HepG2 (cell line): ENCODE measurements around the gene COQ8A. TPM values are rescaled to one million over a fixed set of nuclear protein-coding genes. Genes with fewer than 3 reads are reported as not detected.

Experiments used
- CHD2 ChIP-seq: IDR thresholded peaks from 2 replicates; pipeline ENCODE4 v1.6.1; 2011; ENCODE audit warnings: low read depth, low read length, improper control_type of control experiment
- CREM ChIP-seq, 2 experiments: sonication (generic) in 1 of 2; formaldehyde crosslinking in 1 of 2; IDR thresholded peaks; 2 replicates each; pipeline versions ENCODE4 v1.4.0 to v1.6.1; 2016 to 2020; ENCODE audit warnings: antibody characterized with exemption in 1 of 2, mild to moderate bottlenecking in 1 of 2, missing genetic modification reagents in 1 of 2
- FOXK2 ChIP-seq: fragments of 450-650 bp; IDR thresholded peaks from 2 replicates; pipeline ENCODE4 v1.6.1; 2016
- GATAD2A ChIP-seq: IDR thresholded peaks from 2 replicates; pipeline ENCODE4 v1.6.1; 2016
- HNF4A ChIP-seq: sonication (generic); formaldehyde crosslinking; IDR thresholded peaks from 2 replicates; pipeline ENCODE4 v1.4.0; 2020; ENCODE audit warnings: missing genetic modification reagents
- KDM2A ChIP-seq: sonication (generic); formaldehyde crosslinking; IDR thresholded peaks from 2 replicates; pipeline ENCODE4 v1.4.0; 2020; ENCODE audit warnings: low read depth, missing genetic modification reagents, borderline replicate concordance
- SALL2 ChIP-seq: sonication (generic); formaldehyde crosslinking; IDR thresholded peaks from 2 replicates; pipeline ENCODE4 v1.8.1; 2023; ENCODE audit warnings: mild to moderate bottlenecking, missing genetic modification reagents, inconsistent platforms
- SMYD3 ChIP-seq: sonication (generic); formaldehyde crosslinking; IDR thresholded peaks from 2 replicates; pipeline ENCODE4 v1.8.1; 2023; ENCODE audit warnings: mild to moderate bottlenecking, missing genetic modification reagents
- SOX5 ChIP-seq: IDR thresholded peaks from 2 replicates; pipeline ENCODE4 v1.6.1; 2016; ENCODE audit warnings: borderline replicate concordance
- TAF15 ChIP-seq: fragments of 200-400 bp; formaldehyde crosslinking; IDR thresholded peaks from one replicate; pipeline ENCODE4 v1.6.1; 2018; ENCODE audit warnings: mild to moderate bottlenecking, low read depth, low read length; ENCODE audit not compliant: poor library complexity, severe bottlenecking
- TBX2 ChIP-seq: sonication (generic); formaldehyde crosslinking; IDR thresholded peaks from 2 replicates; pipeline ENCODE4 v1.5.0; 2020; ENCODE audit warnings: missing genetic modification reagents, mild to moderate bottlenecking, borderline replicate concordance
- TCF12 ChIP-seq, 2 experiments: fragments of 450-650 bp in 1 of 2; sonication (generic) in 1 of 2; formaldehyde crosslinking in 1 of 2; IDR thresholded peaks; 2 replicates each; pipeline versions ENCODE4 v1.6.1 to v1.8.0; 2017 to 2022; ENCODE audit warnings: antibody characterized with exemption in 1 of 2, mild to moderate bottlenecking in 1 of 2, missing genetic modification reagents in 1 of 2, moderate library complexity in 1 of 2
- ZFY ChIP-seq: sonication (generic); formaldehyde crosslinking; IDR thresholded peaks from 2 replicates; pipeline ENCODE4 v1.4.0; 2020; ENCODE audit warnings: missing genetic modification reagents
- ZHX2 ChIP-seq, 2 experiments: sonication (generic) in 1 of 2; formaldehyde crosslinking in 1 of 2; IDR thresholded peaks; 2 replicates each; pipeline versions ENCODE4 v1.6.1 to v1.9.0; 2014 to 2022; ENCODE audit warnings: antibody characterized with exemption in 1 of 2, borderline replicate concordance in 1 of 2, inconsistent platforms in 1 of 2, low read depth in 1 of 2, missing genetic modification reagents in 1 of 2
- ZNF121 ChIP-seq: sonication (generic); formaldehyde crosslinking; IDR thresholded peaks from 2 replicates; pipeline ENCODE4 v1.5.0; 2020; ENCODE audit warnings: mild to moderate bottlenecking, missing genetic modification reagents
- ZNF30 ChIP-seq: sonication (generic); formaldehyde crosslinking; IDR thresholded peaks from 2 replicates; pipeline ENCODE4 v1.5.0; 2020; ENCODE audit warnings: mild to moderate bottlenecking, missing genetic modification reagents
- ZNF672 ChIP-seq: sonication (generic); formaldehyde crosslinking; IDR thresholded peaks from 2 replicates; pipeline ENCODE4 v1.8.1; 2022; ENCODE audit warnings: missing genetic modification reagents
- ZNF687 ChIP-seq: sonication (generic); formaldehyde crosslinking; IDR thresholded peaks from 2 replicates; pipeline ENCODE4 v1.5.1; 2020; ENCODE audit warnings: mild to moderate bottlenecking, missing genetic modification reagents, moderate library complexity
- polyA plus RNA-seq, 8 experiments: library from polyadenylated mRNA; depleted of rRNA in 3 of 8; stranded (reverse) in 7 of 8; unstranded in 1 of 8; fragments of >200 nt; fragmentation: Illumina TruSeq in 4 of 8; extraction: Trizol in 4 of 8; gene quantifications; 2 replicates each; pipeline versions ENCODE4 v1.2.1 to v1.2.3, GENCODE V29; 2011 to 2016; ENCODE audit warnings: low read depth in 4 of 8, missing spikeins in 1 of 8, mixed read lengths in 1 of 8; ENCODE audit not compliant: insufficient read depth in 1 of 8
- total RNA-seq, 5 experiments: library from RNA; depleted of rRNA; stranded (reverse); fragments of >200 nt; fragmentation: Illumina TruSeq; extraction: Trizol; gene quantifications; 2 replicates each; pipeline ENCODE4 v1.2.3, GENCODE V29; 2016; ENCODE audit warnings: low read depth in 1 of 5
- TF ChIP-seq, protein P1 (sequence below): sonication (generic); formaldehyde crosslinking; IDR thresholded peaks from 2 replicates; pipeline ENCODE4 v1.5.0; 2020; ENCODE audit warnings: missing genetic modification reagents, mild to moderate bottlenecking, borderline replicate concordance

Gene COQ8A
- total and polyA plus RNA-seq, 2 of the 13 experiments (the other 11 are each of a cell fraction or from before 2014, with no cell fraction given): 60.4 to 88.7 TPM

DNA sequence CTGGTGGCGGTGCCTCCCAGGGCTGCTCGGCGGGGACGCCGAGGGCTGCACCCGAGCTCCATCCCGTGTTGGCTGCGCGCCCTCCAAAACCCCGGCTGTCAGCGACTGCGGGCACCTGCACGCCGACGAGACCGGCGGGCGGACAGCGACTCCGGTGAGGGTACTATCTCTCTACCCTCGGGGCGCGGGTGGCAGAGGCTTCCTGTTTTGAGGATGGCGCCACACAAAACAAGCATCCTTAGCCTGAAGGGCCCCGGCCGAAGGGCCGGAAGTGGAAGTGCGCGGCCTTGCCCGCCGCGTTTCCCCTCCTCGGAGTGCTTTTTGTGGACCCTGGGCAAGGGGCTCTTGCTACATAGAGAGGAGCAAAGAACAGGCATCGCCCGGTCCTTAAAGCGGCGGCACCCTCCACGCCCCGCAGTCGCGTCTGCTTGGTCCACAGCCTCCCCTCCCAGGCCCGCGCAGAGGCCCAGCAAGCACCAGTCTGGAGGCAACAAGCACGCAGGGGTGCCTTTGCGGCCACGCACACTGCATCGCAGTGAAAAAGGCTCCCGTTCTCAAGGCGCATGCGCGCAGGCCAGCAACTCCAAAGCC is 561 bp upstream of the COQ8A start (continued):
- TF ChIP-seq TAF15: no peak
- TF ChIP-seq SOX5: no peak; the same call in 1 of the 2 replicates
- no peak for TF ChIP-seq TCF12 (IDR thresholded peaks at IDR 0.05)
- peak; percentile 21 for TF ChIP-seq TCF12 (CRISPR knock-in tag; IDR thresholded peaks at IDR 0.05)
- peak; percentile 98 for TF ChIP-seq ZNF687 (CRISPR knock-in tag)
- no peak for TF ChIP-seq FOXK2
- peak; percentile 55; the same call in 1 of the 2 replicates for TF ChIP-seq GATAD2A (CRISPR knock-in tag)
- TF ChIP-seq TBX2 (CRISPR knock-in tag): peak; percentile 15; the same call in 1 of the 2 replicates
- TF ChIP-seq SMYD3 (CRISPR knock-in tag): no peak
- peak; percentile 43; the same call in 1 of the 2 replicates for TF ChIP-seq SALL2 (CRISPR knock-in tag)
- TF ChIP-seq ZHX2 (IDR thresholded peaks at IDR 0.05; ENCODE audit: low read depth): no peak
- TF ChIP-seq ZHX2 (CRISPR knock-in tag; IDR thresholded peaks at IDR 0.05; ENCODE audit: borderline replicate concordance): 0 out of 2 replicates have a peak, but pooled peaks have one; percentile 49
- TF ChIP-seq ZNF30 (CRISPR knock-in tag): no peak
- peak; percentile 59; the same call in 1 of the 2 replicates for TF ChIP-seq KDM2A (CRISPR knock-in tag)
- peak; percentile 51 for TF ChIP-seq CREM (IDR thresholded peaks at IDR 0.05)
- TF ChIP-seq CREM (CRISPR knock-in tag; IDR thresholded peaks at IDR 0.05): no peak
- TF ChIP-seq ZFY (CRISPR knock-in tag): peak; percentile 98
- TF ChIP-seq ZNF121 (CRISPR knock-in tag): peak; percentile 6; the same call in 1 of the 2 replicates
- TF ChIP-seq HNF4A (CRISPR knock-in tag): peak; percentile 45
- peak; percentile 54; the same call in 1 of the 2 replicates for TF ChIP-seq ZNF672 (CRISPR knock-in tag)
- TF ChIP-seq, protein P1, sequence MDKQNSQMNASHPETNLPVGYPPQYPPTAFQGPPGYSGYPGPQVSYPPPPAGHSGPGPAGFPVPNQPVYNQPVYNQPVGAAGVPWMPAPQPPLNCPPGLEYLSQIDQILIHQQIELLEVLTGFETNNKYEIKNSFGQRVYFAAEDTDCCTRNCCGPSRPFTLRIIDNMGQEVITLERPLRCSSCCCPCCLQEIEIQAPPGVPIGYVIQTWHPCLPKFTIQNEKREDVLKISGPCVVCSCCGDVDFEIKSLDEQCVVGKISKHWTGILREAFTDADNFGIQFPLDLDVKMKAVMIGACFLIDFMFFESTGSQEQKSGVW (CRISPR knock-in tag): no peak
- no peak for TF ChIP-seq CHD2
